Fibroblast of mammary gland (primary cell): ENCODE results near the gene MYO7B.

Source experiments
- DNase-seq: peaks from one replicate; pipeline ENCODE4 v3.0.0-alpha.2; 2010; ENCODE audit warnings: low read depth
- H3K4me3 ChIP-seq: 2 replicates; pipeline ENCODE4 v1.5.1; 2011; ENCODE audit warnings: low read depth, mild to moderate bottlenecking, low read length, moderate library complexity; ENCODE audit not compliant: control insufficient read depth
- CTCF ChIP-seq: conservative IDR thresholded peaks from 2 replicates; pipeline ENCODE4 v1.5.1; 2011; ENCODE audit warnings: low read depth, low read length, inconsistent platforms; ENCODE audit not compliant: control insufficient read depth, insufficient read depth

The MYO7B gene

GRCh38 chr2:127654084-127654837 is 118.8 kb downstream of the MYO7B start:
- TF ChIP-seq CTCF = no peak
- no peak overlapping the region for H3K4me3 ChIP-seq

GRCh38 chr2:127654838-127655175 is 119.3 kb downstream of the MYO7B start:
- no peak overlapping the region for H3K4me3 ChIP-seq
- DNase-seq = no peak
- no peak for TF ChIP-seq CTCF

More at GRCh38 chr2:127654084-127654837, 118.8 kb downstream of the MYO7B start:
- DNase-seq = no peak

- DNase-seq = no peak
- no peak for TF ChIP-seq CTCF
- no peak overlapping the region for H3K4me3 ChIP-seq
Measured at GRCh38 chr2:127655209-127656073, 120.0 kb downstream of the MYO7B start.

- TF ChIP-seq CTCF = no peak
- H3K4me3 ChIP-seq = no peak overlapping the region
- DNase-seq = no peak
Measured at GRCh38 chr2:127656569-127657231, 121.2 kb downstream of the MYO7B start.

- TF ChIP-seq CTCF = no peak
- H3K4me3 ChIP-seq = no peak overlapping the region
- DNase-seq = no peak
Measured at GRCh38 chr2:127657232-127657595, 121.7 kb downstream of the MYO7B start.

GRCh38 chr2:127658146-127658545 is 122.7 kb downstream of the MYO7B start:
- no peak for DNase-seq
- H3K4me3 ChIP-seq = no peak overlapping the region

More at GRCh38 chr2:127658146-127658545, 122.7 kb downstream of the MYO7B start:
- no peak for TF ChIP-seq CTCF
